HG03439 (cell line): Measurements from ENCODE around the gene HTR3B.
"Not testable (repeated sequence)": the region's sequence is repeated elsewhere in the genome, so short reads cannot be mapped to it uniquely, and the experiment has no call there.

ENCODE experiments used
- ATAC-seq: cut with Tn5 transposase; IDR thresholded peaks from one replicate; pipeline ENCODE4 v1.9.1; 2021; ENCODE audit warnings: mild to moderate bottlenecking, moderate library complexity; ENCODE audit not compliant: unreplicated experiment

Gene HTR3B

DNA sequence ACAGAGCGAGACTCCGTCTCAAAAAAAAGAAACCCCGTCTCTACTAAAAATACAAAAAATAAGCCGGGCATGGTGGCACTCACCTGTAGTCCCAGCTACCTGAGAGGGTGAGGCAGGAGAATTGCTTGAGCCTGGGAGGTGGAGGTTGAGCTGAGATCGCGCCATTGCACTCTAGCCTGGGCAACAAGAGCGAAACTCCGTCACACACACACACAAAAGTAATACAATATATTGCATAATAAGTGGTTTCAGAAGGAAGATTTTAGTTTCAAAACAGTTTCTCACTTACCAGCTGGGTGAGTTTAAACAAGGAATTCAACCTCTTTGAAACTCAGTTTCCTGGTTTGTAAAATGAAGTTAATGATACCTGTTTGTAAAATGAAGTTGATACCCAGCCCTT lies 37.7 kb downstream of the HTR3B start:
- ATAC-seq = no peak

DNA sequence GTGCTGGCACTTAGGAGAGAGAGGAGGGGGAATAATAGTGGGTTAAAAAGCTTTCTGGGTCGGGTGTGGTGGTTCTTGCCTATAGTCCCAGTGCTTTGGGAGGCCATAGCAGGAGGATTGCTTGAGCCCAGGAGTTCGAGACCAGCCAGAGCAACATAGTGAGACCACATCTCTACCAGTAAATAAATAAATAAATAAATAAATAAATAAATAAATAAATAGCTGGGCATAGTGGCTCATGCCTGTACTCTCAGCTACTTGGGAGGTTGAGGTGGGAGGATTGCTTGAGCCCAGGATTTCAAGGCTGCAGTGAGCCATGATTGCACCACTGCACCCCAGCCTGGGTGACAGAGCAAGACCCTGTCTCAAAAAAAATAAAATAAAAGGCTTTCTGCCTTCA lies 41.6 kb downstream of the HTR3B start:
- ATAC-seq = not testable (repeated sequence)

DNA sequence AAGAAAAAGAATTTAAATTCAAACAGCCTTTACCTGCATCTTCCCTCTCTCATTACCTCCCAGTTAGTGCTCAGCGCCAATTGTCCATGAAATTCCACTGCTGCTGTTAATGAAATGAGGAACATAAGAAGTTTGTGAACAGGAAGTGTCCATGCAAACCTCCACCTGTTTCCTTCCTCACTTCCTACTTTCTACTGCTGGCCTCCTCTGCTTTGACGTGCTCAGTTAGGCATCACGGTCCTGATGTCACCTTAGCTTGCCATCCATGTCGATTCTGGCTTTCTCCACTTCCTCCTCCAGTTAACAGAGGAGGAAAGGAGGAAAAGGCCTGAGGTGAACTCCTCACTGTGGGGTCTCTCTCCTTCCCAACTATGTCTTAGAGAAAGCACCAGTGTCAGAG lies 43.4 kb downstream of the HTR3B start:
- ATAC-seq = no peak

DNA sequence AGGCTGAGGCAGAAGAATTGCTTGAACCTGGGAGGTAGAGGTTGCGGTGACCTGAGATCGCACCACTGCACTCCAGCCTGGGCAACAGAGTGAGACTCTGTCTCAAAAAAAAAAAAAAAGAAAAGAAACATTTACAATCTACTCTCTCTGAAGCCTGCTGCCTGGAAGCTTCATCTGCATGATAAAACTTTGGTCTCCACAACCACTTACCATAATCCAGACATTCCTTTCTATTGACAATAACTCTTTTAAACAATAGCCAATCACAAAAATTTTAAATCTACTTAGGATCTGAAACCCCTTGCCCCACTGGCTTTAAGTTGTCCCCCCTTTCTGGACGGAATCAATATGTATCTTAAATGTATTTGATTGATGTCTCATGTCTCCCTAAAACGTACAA lies 45.3 kb downstream of the HTR3B start:
- no peak for ATAC-seq

DNA sequence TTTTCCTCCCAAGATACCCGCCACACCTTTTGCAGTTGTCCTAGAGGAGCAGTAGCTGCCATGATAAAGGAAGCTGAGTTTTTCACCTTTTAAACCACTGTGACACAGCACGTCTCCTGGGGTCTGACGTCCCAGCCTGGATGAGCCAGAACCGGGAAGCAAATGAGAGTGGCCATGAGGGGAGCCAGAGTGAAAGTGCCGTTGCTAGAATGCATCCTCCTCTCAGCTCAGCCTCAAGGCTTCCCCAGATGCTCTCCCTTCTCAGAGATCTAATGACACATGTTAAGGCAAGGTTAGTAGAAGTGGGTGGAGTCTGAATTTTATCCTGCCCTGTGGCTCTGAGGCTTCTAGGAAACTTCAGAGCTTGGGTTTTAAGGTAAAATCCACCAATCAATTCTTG lies 46.9 kb downstream of the HTR3B start:
- ATAC-seq = no peak

DNA sequence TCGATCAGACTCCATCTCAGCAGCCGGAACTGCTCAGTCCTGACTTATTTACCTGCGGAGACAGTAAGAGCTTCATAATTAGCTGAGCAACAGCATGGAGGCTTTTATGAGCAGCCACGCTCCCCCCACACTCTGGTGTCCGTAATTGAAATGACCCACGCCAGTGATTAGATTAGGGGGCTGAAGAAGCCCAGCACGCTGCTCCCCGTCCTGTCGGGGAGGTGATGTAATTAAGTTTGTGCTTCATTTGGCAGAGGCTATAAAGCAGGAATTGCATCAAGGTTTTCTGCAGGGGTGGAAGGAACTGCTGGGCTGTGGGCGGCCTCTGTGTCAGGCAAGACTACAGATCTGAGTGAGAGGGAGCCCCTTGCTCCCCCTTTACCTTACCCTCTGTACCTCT lies 47.5 kb downstream of the HTR3B start:
- ATAC-seq = no peak

DNA sequence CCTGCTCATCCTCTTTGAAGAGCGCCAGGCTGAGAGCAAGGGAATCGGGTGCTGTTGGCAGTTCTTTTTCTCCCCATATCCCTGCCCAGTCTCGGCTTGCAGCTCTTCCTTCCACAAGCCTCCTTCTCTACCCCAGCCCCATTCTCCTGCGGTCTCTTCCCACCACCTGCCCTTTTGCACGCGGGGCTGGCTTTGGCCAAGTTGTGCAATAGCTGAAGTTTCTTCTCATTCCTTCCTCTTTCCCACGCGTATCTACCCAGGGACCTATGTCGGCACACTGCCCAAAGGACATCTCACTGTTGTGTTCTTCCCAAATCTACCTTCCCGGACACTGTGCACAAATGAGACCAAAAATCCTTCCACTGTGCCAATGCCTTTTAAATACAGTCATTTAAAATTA lies 48.0 kb downstream of the HTR3B start:
- ATAC-seq = no peak

DNA sequence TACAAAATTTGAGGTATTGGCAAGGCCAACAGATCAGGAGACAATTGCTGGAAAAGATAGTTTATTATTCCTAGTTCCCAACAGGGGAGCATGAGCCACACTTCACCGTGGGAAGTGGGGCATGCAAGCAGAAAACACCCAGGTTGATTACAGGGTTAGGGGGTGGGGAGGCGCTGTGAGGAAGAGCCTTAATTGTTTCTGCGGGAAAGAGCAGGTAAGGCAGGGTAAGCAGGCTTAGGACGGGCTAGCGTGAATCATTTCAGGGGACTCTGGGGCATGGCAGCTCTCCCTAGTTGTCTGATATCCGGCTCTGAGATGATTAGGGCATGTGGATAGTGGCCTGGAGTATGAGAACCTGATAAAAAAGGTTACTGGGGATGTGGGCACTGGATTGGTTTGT lies 49.6 kb downstream of the HTR3B start:
- no peak for ATAC-seq

DNA sequence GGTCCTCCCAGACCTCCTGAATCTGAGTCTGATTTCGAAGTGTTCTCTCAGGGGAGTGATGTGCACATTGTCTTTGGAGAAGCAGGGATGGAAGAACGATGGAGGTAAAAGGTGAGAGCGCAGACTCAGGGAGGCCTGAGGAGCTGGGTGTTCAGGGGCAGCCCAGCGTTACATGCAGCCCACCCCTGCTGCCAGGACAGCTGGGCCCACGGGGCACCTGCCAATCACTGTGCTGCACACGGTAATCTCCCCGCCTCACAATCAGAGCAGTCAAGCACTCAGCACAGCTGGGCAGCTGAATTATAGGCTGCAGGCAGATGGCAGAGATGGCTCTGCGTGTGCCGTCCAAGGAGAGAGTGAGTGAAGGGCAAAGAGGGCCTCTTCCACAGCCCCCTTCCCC lies 52.4 kb downstream of the HTR3B start:
- no peak for ATAC-seq

DNA sequence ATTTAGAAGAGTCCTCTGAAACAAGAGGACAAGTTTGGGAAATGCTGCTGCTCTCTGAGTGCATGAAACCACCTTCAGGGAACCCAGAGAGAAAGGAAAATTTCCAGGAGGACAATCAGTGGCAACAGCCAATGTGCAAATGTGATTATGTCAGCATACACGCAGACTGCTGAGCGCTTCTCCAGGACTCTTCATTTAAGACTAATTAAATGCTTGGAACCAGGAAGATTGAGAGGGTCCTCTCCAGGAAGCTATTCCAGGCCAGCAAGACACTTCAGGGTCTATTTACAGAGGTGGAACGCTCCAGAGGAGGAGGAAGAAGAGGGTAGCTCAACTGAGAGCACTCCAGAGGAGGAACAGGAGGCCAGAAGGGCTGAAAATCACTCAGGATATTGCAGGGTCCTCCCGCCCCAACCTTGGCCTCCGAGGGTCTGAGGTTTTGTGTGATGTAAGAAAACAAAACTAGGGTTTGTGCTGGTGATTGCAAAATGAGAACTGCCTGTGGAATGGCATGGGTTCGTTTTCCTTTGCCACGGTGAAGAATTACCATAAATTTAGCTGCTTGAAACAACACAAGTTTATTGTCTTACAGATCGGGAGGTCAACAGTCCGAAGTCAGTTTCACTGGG lies 56.2 kb downstream of the HTR3B start:
- no peak for ATAC-seq

DNA sequence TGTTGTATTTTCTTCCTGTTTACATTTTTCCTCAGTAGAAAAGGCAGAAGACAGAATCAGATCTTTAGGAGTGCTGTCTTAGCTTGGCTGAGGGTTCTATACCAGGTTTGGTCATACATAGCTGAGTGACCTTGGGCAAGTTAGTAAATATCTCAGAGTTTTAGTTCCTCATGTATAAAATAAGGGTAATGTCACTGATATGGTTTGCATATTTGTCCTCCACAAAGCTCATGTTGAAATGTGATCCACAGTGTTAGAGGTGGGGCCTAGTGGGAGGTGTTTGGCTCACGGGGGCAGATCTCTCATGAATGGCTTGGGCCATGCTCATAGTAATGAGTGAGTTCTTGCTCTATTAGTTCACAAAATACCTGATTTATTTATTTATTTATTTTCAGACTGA lies 62.8 kb downstream of the HTR3B start:
- no peak for ATAC-seq

DNA sequence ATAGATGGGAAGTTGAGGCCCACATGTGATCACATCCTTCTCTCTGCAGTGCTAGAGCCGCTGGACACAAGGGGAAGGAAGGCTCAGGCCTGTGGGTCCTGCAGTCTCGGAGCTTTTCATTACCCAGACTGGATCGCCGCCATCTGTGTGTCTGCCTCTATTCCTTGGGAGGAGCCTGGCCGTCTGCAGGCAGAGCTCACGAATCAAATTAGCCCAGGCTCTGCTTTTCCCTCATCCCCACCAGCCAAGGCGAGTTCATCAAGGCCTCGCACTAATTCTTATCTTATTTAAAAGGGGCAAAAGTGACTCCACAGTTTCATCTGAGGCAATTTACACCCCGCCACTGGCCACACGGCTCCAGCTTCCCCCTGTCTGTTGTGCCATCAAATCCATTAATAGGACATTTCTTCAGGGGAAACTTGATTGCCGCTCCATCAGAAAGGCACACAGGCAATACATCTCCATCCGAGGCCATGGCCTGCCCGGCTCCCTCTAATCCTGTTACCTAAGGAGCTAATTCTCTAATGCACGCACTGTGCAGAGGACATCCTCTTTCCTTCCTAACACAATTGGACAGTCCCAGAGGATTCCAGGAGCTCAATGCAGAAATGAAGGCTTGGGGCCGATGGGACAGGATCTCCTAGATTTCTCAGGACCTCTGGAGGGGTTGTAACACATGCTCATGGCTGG lies 67.1 kb downstream of the HTR3B start:
- ATAC-seq = no peak

DNA sequence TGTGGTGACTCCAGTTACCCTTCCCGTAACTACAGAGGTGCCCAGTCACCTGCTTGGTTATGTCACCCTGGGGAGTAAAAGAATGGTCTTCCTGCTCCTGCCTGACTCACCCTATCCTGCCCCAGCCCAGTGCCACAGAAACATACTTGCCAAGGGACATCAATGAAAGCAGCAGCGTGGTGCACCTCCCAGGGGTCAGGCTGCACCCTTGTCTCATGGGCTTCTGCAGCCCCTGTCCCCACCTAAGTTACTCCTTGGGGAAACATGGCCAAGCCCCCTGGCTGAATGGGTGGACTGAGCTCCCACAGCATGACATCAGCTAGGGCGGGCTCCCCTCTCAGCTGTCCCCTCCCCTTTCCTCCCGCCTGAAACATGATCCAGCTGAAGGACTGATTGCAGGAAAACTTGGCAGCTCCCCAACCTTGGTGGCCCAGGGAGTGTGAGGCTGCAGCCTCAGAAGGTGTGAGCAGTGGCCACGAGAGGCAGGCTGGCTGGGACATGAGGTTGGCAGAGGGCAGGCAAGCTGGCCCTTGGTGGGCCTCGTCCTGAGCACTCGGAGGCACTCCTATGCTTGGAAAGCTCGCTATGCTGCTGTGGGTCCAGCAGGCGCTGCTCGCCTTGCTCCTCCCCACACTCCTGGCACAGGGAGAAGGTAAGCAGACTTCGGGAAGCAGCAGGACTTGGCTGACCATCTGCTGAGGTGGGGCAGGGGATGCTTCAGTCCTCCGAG lies 70.3 kb downstream of the HTR3B start, which contains the start of gene HTR3A:
TSS of gene HTR3A (plus strand) at position 368 of the 730 bp plus-strand sequence. CDS start at position 586, 218 bp downstream.
- ATAC-seq = no peak

DNA sequence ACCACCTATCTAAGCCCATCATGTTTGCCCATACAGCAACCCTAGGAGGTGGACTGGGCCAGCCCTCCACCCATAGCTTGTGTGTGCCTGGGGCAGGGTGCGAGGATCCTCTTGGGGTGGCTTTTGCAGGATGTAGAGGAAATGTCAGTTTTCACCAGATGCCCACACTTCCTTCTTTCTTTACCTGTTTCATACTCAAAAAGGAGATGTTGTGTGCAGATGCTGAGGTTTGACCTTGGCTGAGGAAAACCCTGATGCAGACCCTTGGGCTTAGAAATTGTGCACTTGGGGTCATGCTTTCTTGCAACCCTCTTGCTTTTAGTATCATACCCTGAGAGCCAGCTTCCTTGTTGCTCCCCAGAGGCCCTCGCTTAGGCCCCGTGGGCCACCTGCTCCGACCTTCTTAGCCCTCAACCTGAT lies 72.5 kb downstream of the HTR3B start:
- ATAC-seq = no peak

DNA sequence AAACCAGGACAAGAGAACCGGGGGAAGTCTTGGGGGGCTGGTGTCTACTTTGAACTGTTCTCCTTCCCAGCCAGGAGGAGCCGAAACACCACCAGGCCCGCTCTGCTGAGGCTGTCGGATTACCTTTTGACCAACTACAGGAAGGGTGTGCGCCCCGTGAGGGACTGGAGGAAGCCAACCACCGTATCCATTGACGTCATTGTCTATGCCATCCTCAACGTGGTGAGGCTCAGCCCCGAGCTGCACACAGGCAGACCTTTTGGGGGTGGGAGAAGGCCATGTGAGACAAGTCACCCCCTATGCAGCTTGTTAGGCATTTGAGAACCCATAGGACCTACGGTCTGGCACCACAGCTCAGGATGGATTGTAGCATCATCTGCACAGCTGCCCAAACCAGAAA lies 73.1 kb downstream of the HTR3B start:
- no peak for ATAC-seq

DNA sequence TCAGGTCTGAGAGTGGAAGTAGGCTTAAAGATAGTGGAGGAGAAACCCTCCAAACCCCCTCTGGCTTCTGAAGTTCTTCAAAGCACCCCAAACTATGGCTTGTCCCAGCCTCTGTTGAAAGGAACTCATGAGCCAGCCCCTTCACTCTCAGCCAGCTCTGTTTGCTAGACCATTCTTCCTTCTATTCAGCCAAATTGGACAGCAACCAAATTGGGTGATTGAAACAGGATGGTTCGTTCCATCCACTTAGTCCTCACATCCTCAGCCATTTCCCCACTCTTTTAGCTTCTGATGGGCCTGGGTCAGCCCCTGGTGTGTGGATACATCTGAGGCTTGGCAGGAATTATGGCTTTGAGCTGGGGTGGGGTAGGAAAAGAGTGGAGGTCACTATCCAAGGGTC lies 74.8 kb downstream of the HTR3B start:
- no peak for ATAC-seq

DNA sequence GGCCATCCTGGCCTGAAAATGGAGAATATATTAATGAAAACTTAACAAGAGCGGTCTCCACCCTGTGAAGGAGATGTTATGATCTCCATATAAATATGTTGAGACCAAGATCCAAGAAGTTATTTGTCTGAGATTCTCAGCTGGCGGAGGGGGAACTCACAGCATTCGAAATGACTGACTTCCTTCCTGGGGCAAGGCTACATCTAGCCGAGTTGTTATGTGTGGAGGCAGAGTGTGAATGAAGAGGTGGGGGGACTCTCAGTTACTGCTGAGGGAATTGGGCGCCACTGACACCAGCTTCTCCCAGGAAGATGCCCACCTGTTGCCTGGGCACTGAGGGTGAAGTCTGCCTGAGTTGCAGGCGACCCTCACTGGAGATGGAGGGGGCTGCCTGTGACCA lies 76.2 kb downstream of the HTR3B start:
- ATAC-seq = no peak

DNA sequence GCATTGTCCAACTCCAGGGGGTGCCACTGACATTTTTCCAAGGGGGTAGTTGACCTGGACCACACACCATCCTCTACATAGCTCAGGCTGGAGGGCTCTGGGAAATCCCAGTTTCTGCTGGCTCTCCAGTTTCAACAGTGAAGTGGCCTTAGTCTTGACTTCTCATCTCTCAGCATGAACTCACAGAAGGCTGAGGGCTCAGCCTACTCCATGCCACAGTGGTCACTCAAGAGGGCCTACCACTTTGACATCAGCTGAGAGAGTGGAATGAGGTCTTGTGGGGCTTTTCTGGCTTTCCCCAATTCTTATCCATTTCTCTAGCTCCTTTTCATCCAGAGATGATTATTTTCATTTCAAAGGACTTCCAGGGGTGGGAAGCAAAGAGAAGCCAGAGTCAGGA lies 77.7 kb downstream of the HTR3B start:
- ATAC-seq = no peak

DNA sequence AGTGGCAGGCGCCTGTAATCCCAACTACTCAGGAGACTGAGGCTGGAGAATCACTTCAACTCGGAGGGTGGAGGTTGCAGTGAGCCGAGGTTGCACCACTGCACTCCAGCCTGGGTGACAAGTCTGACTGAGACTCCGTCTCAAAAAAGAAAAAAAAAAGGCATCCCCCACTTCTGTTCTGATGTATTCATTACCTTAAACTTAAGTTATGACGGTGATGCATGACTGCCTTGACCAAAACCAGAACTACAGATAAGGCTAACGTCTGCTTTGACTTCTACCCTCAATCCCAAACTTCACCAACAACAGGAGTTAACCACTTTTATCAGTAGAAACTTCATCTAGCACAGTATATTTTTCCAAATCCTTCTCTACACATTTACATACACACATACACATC lies 80.2 kb downstream of the HTR3B start:
- ATAC-seq = no peak

DNA sequence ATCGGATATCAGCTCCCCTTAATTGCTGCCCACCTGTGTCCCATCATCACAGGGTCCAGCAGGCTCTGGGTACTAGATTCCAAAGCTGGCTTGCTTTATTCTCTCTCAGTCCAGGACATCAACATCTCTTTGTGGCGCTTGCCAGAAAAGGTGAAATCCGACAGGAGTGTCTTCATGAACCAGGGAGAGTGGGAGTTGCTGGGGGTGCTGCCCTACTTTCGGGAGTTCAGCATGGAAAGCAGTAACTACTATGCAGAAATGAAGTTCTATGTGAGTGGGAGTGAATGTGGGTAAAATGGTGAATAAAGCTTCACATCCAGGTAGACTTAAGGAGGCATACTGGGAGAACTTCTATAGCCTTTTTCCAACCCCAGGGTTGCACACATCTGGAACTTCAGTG lies 81.3 kb downstream of the HTR3B start:
- no peak for ATAC-seq

DNA sequence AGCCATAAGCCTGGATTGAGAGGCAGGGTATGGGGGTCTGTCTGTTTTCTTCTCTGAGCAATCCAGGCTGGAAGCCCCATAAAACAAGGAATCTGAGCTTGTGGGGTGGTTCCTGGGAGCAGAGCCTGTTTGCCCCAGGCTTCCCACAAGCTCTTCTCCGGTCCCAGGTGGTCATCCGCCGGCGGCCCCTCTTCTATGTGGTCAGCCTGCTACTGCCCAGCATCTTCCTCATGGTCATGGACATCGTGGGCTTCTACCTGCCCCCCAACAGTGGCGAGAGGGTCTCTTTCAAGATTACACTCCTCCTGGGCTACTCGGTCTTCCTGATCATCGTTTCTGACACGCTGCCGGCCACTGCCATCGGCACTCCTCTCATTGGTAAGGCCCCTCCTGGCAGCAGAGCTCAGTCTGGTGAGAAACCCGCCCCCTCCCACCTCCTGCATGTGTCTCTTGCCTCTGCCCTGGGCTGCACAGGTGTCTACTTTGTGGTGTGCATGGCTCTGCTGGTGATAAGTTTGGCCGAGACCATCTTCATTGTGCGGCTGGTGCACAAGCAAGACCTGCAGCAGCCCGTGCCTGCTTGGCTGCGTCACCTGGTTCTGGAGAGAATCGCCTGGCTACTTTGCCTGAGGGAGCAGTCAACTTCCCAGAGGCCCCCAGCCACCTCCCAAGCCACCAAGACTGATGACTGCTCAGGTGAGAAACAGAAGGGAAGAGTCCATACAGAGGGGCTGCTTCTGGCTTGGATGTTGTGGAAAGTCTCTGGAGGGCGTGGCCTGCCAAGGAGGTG lies 82.0 kb downstream of the HTR3B start:
- ATAC-seq = no peak
